ENCODE measurements around the gene BAHCC1.

The BAHCC1 gene

DNA sequence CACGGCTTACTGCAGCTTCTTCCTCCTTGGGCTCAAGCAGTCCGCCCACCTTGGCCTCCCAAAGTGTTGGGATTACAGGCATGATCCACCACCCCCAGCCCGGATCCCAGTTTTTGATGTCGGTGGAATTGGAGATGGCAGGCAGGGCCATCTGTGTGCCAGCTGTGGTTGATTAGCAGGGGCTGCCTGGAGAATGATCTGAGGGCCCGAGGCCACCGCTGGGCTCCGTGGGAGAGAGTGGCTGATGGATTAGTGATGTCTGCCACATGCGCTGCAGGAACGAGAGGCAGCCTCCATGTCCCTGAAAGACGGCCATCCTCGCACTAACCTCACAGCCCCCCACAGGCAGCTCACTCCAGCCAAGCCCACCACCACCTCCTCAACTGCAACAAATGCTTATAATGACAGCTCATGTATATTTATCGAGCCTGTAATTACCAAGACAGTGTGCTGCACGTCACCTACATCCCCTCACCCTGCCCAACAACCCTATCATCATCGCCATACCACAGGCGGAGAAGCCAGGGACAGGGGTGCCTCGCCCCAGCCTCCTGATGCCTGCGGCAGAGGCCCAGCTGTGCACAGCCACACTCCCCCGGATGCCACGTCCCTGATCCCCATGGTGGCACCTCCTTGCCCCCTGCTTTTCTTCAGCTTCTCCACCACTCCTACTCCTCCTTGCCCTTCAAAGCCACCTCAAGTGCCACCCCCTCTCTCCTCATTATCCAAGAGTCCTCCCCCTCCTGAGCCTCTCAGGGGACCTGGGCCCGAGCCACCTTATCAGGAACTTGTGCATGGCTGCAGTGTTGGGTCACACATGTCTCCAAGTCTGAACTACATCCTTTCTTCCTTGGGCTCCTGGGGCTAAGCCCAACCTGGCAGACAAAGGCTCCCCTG, 84.2 kb downstream of the BAHCC1 start:
- DNase-seq (ENCODE audit: low spot score): peak; percentile 76

DNA sequence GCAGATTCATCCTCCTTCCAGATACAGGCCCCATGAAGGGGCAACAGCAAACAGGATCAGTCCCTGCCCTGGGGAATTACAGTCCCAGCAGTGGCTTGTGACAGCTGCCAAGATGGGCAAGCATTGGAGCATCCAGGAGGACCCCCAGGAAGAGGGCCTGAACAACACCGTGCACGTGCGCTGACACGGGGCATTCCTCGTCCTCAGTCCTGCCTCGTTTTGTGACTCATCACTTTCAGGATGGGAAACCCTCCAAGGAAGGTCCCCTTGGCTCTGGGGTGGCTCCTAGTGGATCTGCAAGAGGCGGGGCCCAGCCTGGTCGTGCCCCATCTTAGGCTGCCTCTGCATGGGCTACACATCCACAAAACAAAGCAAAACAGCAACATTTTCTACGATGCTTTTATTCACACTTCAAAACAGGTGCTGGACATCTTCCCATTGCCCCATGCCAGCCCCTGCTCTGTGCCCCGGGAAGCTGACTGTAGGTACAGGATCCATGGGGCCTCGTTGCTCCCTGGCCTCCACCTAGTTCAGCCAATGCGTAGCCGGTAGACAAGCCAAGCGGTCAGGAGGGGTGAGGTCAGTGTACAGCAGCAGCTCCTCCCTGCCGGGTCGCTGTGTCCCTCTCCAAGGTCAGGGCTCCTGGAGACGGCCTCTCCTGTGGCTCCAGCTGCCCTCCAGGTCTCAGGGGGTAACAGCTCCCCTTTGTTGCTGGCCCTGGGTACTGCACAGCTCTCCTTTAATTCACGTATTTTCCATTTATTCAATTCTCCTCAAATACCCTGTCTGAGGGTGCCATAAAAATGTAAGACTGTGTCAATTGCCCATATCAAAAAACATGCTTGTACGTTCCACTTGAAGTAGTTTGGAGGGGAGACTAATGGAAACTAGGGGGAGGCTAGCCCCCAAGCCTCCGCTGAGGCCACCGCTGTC, 85.1 kb downstream of the BAHCC1 start:
- DNase-seq (ENCODE audit: low spot score): no peak

DNA sequence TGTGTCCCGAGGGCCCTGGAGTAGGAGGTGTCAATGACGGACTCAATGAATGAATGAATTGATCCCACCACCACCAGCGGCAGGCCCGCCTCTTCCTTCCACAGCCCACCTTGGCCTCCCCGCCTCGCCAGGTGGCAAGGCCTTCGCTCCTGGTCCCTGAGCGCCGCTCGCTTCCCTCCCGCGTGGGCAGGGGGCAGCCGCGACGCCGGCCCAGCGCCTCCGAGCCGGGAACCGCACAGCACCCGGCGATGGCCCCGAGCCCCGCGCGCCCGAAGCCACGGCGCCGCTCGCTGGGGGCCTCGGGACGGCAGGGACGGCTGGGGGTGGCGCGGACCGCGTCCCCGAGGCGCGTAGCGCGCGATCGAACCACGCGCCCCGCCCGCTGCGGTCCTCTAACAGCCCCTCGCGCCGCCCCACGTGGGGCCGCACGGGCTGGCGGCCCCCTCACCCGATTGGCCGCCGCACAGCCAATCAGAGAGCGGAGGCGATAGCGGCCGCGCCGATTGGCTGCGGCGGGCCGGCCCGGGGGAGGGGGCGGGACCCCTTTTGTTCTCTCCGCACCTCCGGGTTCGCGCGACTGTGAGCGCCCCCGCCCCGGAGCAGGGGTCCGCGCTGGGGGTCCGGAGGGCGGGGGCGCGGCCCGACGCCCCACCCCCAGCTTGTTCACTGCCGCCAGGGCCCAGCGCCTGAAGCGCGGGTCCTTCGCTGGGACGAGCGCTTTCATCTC, 86.0 kb downstream of the BAHCC1 start:
- DNase-seq (ENCODE audit: low spot score): peak; percentile 91

DNA sequence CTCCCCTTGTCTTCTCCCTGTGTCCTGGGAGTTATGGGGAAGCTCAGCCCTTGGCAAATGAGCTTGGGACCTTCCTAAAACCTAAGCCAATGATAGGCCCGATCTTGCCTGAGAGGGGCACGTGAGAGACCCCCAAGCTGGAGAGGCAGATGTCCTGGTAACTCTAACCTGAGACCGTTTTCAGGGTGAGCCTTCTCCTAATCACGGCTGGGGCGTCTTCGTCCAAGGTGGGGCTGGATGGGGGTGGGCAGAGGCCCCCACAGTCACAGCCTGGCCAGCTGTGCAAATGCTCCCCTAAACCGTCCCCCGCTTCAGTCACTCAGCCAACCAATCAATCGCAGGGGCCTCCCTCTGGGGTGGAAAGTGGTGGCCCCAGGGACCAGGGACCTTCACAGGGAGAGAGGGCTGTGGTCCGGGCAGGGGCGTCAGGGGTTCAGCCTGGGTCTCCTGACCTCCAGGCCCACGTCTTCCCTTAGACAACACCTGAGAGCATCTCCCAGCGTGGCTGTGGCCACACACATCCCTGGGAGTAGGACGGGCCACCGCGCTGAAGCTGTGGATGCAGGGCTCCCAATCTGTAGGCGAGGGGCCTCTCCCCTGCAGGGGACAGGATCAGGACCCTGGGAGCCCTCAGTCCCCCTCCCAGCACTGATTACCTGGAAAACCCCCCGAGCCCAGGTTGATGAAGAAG, 86.7 kb downstream of the BAHCC1 start:
- DNase-seq (ENCODE audit: low spot score): no peak

DNA sequence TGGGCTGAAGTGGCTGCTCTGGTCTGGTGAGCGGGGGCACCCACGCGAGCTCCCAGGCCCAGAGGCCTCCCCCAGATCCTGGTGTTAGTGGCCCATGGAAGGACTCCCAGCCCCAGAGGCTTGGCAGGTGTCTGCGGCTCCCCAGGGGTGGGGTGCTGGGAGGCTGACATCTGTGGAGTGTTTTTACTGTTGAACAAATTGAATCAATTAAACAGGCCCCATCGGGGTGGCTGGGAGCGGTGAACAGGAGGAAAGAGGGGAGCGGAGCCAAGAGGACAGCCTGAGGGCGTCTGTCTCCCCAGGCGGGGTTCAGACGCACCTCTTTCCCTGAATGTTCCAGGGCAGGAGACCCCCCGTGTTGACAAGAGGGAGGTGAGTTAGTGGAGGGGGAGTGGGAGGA, 87.4 kb downstream of the BAHCC1 start:
- DNase-seq (ENCODE audit: low spot score): no peak

DNA sequence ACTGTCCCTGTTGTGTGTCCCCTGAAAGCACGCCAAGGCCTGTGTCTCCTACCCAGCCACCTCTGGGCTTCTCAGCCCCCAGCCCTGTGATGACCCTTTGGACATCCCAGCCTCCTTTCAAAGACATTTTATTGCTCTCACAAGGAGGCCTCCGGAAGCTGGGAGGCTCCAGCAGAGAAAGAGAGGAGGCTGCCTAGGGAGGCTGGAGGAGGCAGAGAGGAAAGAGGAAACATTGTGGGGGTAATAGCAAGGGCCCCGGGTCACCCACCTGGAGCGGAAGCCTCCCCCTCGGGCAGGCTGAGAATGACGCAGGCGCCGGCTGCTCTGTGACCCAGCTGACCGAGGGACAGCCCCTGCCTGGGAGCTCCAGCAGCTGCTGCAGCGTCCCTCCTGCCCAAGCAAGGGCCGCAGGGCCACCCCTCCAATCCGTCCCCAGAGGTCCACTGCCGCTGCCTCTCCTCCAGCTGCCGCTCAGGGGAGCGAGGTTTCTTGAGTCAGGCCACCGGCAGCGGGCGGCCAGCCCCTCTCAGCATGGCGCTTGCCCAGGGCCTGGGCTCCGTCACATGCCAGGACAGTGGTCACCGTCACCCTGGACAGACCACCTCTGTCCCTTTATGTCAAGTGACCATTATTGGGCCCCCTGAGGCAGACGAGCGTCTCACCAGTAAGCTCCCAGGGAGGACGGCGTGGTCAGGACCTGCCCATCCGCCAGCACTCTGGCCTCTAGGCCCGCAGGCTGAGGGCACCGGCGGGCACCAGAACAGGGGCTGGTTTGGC, 88.0 kb downstream of the BAHCC1 start:
- peak; percentile 73 for DNase-seq (ENCODE audit: low spot score)

DNA sequence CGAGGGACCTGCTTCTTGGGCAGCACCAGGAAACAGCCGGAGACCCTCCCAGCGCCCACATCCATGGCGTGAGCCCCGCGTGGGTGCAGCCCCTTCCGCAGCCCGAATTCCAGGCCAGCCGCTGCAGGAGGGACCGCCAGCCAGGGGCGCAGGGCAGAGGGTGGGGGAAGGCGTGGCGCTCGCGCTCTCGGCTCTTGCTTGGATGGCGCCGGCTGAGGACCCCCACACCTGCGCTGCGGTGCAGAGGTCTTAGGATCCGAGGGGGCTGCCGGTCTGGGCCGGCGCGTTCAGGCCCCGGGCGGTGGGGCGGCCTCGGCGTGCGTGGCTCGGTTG, 88.6 kb downstream of the BAHCC1 start:
- DNase-seq (ENCODE audit: low spot score): no peak

DNA sequence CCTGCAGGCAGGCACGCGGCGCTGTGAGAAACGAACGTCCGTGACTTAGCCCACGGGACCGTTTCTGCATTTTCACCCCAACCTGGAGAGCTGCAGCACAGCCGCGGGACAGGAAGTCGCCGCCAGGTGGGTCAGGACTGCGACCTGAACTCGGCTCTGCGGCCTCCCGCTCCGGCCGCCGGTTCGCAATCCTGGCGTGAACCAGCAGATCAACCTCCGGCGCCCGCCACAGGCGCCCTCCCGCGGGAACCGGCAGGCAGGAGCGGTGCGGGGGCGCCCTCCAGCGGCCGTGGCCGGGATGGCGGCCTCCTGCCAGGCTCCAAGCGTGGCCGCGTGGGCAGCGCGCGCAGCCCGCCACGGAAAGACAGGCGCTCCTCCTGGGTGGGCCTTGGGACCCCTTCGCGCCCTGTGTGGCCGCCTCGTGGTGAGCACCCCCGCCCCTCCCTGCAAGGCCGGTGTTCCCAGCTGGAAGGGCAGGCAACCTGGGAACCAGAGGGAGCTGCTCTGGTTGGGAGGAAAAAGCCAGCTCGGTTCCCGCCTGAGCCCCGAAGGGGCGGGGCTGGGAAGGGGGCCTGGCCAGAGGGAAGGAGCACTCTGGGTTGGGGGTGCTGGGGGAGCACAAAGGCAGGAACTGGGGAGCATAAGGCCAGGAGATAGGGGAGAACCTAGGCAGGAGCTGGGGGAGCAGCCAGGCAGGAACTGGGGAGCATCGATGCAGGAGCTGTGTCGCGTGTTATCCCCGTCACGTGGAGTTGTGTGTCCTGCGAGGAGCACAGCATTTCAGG, 89.1 kb downstream of the BAHCC1 start:
- peak; percentile 89 for DNase-seq (ENCODE audit: low spot score)

DNA sequence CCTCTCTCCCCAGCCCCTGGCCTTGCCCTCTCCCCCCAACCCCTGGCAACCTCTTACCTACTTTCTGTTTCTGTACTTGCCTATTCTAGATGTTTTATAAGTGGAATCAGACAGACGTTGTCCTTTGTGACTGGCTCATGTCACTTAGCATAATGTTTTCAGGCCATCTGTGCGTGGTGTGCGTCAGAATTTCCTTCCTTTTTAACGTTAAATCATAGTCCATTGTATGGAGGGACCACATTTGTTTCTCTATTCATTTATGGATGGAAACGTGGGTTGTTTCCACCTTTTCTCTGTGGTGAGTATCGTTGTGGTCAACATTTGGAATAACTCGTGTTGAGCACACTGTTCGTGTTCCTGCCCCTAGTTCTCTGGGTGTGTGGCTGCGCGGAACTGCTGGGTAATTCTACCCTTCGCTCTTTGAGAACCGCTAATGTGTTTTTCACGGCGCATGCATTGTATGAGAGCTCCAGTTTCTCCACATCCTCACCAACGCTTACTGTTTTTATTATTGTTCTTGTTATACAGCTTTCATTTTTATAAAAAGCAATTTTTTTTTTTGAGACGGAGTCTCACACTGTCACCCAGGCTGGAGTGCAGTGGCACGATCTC, 91.0 kb downstream of the BAHCC1 start:
- no peak for DNase-seq (ENCODE audit: low spot score)

DNA sequence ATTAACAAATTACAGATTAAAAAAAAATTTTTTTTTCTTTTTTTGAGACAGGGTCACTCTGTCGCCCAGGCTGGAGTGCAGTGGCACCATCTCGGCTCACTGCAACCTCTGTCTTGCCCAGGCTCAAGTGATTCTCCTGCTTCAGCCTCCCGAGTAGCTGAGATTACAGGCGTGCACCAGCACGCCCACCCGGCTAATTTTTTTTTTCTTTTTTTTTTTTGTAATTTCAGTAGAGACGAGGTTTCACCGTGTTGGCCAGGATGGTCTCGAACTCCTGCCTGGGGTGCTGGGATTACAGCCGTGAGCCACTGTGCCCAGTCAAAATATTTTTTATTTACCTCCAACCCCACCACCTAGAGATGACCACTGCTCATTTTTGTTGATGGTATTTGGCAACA, 91.8 kb downstream of the BAHCC1 start:
- no peak for DNase-seq (ENCODE audit: low spot score)

DNA sequence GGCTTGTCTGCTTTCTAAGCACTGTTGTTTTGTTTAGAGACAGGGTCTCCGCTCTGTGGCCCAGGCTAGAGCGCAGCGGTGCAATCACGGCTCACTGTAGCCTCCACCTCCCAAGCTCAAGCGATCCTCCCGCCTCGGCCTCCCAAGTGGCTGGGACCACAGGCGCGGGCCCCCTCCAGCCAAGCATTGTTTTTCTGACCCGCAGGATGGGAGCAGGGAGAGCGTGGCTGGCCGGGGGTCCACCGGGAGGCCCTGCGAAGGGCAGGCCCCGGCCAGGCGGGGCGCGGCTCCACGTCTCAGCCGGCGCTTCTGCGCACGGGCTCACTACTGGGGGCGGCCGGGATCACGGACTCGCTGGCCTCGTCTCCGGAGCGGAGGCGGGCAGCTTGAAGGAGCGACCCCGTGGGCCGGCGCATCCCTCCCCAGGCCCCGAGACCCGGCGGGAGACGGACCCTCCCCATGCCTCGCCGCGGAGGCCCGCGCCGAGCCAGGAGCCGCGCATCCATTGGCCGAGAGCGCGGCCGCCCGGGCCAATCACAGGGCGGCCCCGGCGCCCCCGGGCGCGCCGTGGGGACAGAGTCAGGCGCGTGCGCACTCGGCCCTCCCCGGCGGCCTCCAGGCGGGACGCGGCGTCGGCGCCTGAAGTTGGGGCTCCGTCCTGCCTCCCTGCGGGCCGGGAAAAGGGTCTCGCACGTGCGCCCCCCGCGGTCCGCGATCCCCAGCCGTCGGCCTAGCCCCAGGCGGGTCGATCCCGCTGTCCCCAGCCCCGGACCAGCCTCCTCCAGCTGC, 92.4 kb downstream of the BAHCC1 start:
- peak; percentile 81 for DNase-seq (ENCODE audit: low spot score)

DNA sequence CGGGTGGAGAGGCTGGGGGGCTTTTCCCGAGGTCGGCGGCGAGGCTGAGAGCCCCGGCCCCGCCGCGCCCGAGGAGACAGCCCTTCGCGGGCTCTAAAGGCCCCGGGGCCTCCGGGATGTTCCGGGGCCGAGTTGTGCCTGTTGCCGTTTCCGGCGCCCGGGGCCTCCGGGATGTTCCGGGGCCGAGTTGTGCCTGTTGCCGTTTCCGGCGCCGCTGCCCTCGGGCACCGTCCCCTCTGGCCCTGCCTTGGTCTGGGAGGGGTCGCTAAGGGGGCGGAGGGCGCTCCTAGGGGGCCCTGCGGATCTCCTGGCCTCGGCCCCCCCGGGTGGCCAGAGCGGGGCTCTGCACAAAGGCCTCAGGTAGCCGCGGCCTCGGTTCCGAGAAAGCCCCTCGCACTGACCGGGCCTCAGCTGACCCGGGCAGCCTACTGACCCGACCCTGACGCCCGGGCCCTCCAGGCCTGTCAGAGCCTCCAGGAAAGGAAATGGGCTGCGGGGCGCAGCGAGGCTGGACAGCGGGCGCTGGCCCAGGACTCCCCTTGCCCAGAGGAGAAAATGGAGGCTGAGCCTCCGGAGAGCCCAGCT, 93.1 kb downstream of the BAHCC1 start:
- no peak for DNase-seq (ENCODE audit: low spot score)

DNA sequence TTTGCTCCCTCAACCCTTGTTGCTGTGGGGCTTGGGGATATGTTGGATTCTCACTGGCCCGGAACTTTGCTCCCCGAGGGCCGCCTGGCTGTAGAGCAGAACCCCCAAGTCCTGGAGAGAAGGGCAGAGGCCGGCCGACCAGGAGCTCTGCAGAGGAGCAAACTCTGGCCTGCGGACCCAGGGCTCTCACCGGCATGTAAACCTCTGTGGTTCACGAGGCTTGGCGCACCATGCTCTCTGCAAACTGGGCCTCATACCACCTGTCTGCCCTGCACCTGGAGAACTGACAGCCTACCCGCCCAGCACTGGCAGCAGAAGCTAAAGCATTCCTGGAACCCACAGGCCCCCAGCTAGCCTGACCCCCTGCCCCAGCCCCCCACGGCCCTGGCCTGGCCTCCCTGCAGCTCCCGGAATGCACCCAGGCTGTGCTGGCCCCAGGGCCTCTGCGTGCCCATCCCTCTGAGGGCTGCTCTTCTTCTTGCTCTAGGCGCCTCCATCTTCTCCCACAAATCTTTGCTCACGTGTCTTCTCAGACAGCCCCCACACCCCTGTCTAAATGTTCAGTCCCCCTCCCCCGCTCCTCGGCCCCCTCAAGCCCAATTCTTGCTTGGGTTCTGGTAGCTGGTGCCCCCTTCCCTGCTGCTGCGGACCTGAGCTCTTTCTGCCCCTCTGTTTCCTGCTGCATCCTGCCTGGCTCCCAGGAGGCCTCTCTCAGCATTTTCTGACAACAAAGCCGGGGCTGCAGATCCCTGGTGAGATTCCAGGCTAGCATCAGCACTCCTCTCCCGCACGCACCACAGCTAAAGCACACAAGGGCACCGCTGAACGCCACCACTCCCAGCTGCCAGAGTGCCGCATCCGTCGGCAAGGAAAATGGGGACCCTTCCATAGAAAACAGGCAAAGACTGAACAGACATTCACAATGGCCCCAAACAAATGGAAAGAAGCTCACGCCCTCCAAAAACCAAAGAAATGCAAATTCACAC, 94.0 kb downstream of the BAHCC1 start:
- DNase-seq (ENCODE audit: low spot score): peak; percentile 77

DNA sequence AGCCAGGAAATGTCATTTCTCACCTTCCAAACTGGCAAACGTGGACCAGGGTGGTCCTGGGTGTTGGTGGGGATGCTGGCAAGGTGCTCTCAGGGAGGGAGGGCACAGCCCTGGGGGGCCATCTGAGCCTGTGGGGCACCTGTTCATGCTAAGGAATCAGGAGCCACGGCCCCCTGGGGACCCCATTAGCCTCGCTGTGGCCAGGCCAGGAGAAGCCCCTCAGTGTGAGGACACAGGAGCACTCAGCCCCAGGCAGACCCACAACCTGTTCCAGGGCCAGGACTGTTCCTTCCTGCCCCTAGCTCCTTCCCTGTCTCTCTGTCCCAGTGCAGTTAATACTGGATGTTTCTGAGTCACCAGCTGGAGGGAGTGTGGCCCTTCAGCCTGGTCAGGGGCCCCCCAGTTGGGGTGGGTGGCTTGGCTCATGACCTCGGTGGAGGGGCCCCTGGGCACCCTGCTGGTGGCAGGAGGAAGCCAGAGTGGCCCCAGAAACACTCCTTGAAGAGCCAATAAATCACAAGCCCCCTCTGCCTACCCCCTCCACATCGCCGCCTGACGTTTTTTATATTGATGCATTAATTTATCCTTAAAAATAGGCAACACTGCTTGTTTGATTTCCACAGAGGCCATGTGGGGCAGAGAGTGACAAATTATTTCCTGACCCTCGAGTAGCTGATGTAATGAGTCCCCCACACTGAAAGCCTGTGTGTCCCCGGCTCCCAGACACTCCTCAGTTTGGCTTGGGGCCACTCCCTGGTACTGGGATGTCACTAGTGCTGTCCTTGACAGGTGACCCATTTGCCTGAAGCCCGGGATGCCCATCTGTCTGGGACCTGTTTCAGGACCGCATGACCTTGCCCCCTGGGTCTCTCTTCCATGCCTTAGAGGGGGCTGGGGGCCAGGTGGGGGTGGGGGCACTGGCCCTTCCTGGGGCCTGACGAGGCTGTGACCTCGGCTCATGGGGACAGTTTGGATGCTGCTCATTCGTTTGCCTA, 95.0 kb downstream of the BAHCC1 start:
- DNase-seq (ENCODE audit: low spot score): no peak

DNA sequence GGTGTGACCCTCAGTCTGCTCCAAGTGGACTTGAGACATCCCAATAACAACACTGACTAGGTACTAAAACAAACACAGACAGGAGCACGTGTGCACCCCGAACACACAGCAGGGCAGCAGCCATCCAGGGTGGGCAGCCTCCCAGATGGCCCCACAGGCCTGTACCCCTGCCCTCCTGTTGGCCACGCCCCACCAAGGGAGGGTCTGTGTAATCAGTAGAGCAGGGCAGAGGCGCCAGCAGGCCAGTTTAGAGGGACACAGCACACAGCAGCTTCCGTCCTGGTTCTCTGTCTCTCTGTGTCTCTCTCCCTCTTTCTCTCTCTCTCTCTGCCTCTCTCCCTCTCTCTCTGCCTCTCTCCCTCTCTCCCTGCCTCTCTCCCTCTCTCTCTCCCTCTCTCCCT, 95.9 kb downstream of the BAHCC1 start:
- peak; percentile 79 for DNase-seq (ENCODE audit: low spot score)

DNA sequence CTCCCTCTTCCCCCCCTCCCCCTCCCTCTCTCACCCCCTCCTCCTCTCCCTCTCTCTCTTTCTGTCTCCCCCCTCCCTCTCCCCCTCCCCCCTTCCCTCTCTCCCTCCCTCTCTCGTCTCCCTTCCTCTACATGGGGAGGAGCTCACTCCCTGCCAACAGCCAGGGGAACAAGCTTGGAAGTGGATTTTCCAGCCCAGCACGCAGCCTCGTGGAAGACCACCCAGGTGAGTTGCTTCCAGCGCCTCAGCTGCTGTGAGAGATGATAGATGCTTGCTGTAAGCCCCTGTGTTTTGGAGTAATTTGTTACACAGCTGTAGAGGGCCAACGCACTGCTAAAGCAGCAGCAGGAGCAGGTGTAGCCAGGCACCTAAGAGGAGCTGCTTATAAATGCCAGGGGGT, 96.5 kb downstream of the BAHCC1 start:
- peak; percentile 60 for DNase-seq (ENCODE audit: low spot score)

Data from SK-N-DZ (cell line).